Liver (tissue), 3 donors: ENCODE data around the gene SPARC.

Experiments
- FOXA1 ChIP-seq: IDR thresholded peaks from 2 replicates; pipeline ENCODE4 v1.6.1; 2016; ENCODE audit warnings: antibody characterized with exemption
- RAD21 ChIP-seq, 2 donors: IDR thresholded peaks; 2 replicates each; pipeline ENCODE4 v1.6.1; 2016; ENCODE audit warnings: antibody characterized with exemption in 2 of 2, mild to moderate bottlenecking in 2 of 2
- SP1 ChIP-seq: IDR thresholded peaks from 2 replicates; pipeline ENCODE4 v1.6.1; 2018; ENCODE audit warnings: antibody characterized with exemption, mild to moderate bottlenecking
- TAF1 ChIP-seq: conservative IDR thresholded peaks from 2 replicates; pipeline ENCODE4 v1.6.1; 2016; ENCODE audit warnings: antibody characterized with exemption, mild to moderate bottlenecking
- YY1 ChIP-seq: IDR thresholded peaks from 2 replicates; pipeline ENCODE4 v1.6.1; 2016; ENCODE audit warnings: antibody characterized with exemption, mild to moderate bottlenecking
- TF ChIP-seq, protein P1 (sequence below): IDR thresholded peaks from 2 replicates; pipeline ENCODE4 v1.6.1; 2016; ENCODE audit warnings: antibody characterized with exemption
- TF ChIP-seq, protein P2 (sequence below): fragments of 150-350 bp; IDR thresholded peaks from 2 replicates; pipeline ENCODE4 v1.5.1; 2017; ENCODE audit warnings: improper control_type of control experiment, low read depth, low read length; ENCODE audit not compliant: missing input control
- TF ChIP-seq, protein P3 (sequence below): IDR thresholded peaks from 2 replicates; pipeline ENCODE4 v1.6.1; 2016; ENCODE audit warnings: antibody characterized with exemption, mild to moderate bottlenecking
- TF ChIP-seq, protein P4 (sequence below): IDR thresholded peaks from 2 replicates; pipeline ENCODE4 v1.6.1; 2016; ENCODE audit warnings: antibody characterized with exemption
- donor health status: healthy.
- donor health status: healthy.

DNA sequence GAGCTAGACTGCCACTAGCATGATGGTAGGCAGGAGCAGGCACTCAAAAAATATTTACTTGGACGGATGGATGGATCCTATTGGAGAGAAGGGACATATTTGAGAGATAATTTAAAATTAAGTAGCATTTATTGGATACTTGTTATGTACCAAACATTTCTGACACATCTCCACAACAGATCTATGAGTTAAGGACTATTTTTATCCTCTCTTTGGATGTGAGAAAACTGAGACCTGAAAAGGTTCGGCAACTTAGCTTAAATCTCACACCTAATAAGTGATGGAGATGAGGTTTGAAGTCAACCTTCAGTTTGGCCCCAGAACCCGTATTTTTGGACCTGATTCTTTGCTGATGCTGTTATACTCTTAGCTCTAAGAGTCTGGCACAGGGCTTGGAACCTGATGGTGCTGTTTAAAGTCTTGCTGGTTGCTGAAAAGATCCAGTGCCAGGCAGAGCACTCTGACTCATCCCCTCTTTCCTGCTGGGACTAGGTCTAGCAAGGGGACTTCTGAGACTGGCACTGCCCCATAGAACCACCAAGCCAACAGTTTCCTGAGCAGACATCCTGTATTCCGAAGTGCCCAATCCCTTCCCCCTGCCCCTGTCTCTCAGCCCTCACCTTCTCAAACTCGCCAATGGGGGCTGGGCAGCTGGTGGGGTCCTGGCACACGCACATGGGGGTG is 15.6 kb downstream of the SPARC start:
- TF ChIP-seq, protein P1, sequence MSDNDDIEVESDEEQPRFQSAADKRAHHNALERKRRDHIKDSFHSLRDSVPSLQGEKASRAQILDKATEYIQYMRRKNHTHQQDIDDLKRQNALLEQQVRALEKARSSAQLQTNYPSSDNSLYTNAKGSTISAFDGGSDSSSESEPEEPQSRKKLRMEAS: no peak
- TF ChIP-seq, protein P2, sequence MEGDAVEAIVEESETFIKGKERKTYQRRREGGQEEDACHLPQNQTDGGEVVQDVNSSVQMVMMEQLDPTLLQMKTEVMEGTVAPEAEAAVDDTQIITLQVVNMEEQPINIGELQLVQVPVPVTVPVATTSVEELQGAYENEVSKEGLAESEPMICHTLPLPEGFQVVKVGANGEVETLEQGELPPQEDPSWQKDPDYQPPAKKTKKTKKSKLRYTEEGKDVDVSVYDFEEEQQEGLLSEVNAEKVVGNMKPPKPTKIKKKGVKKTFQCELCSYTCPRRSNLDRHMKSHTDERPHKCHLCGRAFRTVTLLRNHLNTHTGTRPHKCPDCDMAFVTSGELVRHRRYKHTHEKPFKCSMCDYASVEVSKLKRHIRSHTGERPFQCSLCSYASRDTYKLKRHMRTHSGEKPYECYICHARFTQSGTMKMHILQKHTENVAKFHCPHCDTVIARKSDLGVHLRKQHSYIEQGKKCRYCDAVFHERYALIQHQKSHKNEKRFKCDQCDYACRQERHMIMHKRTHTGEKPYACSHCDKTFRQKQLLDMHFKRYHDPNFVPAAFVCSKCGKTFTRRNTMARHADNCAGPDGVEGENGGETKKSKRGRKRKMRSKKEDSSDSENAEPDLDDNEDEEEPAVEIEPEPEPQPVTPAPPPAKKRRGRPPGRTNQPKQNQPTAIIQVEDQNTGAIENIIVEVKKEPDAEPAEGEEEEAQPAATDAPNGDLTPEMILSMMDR: no peak
- TF ChIP-seq TAF1 (no peak), SP1 (no peak), YY1 (no peak), FOXA1 (no peak), RAD21 (IDR thresholded peaks at IDR 0.05) (no peak)
- TF ChIP-seq, protein P3, sequence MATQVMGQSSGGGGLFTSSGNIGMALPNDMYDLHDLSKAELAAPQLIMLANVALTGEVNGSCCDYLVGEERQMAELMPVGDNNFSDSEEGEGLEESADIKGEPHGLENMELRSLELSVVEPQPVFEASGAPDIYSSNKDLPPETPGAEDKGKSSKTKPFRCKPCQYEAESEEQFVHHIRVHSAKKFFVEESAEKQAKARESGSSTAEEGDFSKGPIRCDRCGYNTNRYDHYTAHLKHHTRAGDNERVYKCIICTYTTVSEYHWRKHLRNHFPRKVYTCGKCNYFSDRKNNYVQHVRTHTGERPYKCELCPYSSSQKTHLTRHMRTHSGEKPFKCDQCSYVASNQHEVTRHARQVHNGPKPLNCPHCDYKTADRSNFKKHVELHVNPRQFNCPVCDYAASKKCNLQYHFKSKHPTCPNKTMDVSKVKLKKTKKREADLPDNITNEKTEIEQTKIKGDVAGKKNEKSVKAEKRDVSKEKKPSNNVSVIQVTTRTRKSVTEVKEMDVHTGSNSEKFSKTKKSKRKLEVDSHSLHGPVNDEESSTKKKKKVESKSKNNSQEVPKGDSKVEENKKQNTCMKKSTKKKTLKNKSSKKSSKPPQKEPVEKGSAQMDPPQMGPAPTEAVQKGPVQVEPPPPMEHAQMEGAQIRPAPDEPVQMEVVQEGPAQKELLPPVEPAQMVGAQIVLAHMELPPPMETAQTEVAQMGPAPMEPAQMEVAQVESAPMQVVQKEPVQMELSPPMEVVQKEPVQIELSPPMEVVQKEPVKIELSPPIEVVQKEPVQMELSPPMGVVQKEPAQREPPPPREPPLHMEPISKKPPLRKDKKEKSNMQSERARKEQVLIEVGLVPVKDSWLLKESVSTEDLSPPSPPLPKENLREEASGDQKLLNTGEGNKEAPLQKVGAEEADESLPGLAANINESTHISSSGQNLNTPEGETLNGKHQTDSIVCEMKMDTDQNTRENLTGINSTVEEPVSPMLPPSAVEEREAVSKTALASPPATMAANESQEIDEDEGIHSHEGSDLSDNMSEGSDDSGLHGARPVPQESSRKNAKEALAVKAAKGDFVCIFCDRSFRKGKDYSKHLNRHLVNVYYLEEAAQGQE: no peak
- TF ChIP-seq, protein P4, sequence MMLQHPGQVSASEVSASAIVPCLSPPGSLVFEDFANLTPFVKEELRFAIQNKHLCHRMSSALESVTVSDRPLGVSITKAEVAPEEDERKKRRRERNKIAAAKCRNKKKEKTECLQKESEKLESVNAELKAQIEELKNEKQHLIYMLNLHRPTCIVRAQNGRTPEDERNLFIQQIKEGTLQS: no peak
